GM21786 (cell line): Measurements from ENCODE around the gene EPB41L4A.

ENCODE experiments used
- ATAC-seq: cut with Tn5 transposase; IDR thresholded peaks from one replicate; pipeline ENCODE4 v1.9.1; 2021; ENCODE audit not compliant: unreplicated experiment

The EPB41L4A gene

GRCh38 chr5:112316006-112316405, 103.1 kb downstream of the EPB41L4A start:
- ATAC-seq: no peak

- no peak for ATAC-seq
These were observed 106.5 kb downstream of the EPB41L4A start for GRCh38 chr5:112312295-112313275.

GRCh38 chr5:112310746-112311145, 108.3 kb downstream of the EPB41L4A start:
- no peak for ATAC-seq

GRCh38 chr5:112308608-112309007, 110.5 kb downstream of the EPB41L4A start:
- ATAC-seq: no peak

DNA sequence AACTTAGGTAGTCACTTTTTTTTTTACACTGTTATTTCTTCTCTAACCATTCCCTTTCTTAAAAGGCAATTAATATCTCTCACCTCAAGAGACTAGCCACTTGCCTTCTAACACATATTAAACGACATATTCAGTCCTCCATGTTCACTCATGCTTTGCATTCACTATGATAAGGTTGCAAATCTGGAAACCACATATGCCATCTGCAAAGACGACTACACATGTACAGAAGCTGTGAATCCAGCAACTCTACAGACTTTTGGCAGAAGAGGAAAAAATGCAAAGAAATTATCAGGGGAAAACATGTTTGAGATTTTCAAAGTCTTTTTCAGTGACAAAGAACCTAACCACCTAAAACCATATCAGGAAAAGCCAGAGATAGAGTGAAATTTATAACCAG, 112.1 kb downstream of the EPB41L4A start:
- no peak for ATAC-seq

- ATAC-seq: no peak
These were observed 114.3 kb downstream of the EPB41L4A start for GRCh38 chr5:112304743-112305142.

DNA sequence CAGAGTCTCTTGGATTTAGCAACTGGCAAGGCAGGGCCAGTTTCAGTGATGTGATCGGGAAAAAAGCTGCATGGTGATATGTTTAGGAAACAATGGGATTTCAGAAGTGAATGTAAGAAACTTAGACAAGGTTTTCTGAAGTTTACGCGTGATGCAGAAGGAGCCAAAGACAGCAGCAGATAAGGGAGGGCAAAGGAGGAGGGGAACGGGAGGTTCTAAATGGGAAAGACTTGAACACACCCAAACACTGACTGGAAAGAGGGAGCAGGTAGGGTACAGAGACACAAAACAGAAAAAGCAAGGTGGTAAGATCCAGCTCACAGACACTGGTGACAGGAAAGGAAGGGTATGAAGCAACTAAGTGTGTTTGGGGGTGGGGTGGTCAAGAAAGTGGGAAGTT, 115.4 kb downstream of the EPB41L4A start:
- ATAC-seq: no peak

GRCh38 chr5:112294126-112294525, 125.0 kb downstream of the EPB41L4A start:
- ATAC-seq: no peak

DNA sequence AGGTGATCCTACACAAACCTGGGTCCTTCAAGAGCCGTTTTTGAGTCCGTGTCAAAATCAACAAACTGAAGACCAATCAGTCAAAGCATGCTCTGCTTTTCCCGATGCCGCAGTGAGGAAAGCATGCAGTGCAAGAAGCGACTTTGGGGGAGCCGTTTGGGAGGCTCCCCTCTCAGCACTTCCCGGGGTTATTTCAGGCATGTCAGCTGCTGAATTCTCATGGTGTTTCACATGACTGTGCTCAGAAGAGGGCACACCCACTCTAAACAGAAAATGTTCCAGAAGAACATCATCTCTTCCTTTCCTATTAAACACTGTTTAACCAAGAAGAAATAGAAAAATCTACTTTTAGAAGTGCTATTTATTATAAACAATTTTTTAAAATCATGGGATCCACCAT, 125.5 kb downstream of the EPB41L4A start:
- no peak for ATAC-seq

DNA sequence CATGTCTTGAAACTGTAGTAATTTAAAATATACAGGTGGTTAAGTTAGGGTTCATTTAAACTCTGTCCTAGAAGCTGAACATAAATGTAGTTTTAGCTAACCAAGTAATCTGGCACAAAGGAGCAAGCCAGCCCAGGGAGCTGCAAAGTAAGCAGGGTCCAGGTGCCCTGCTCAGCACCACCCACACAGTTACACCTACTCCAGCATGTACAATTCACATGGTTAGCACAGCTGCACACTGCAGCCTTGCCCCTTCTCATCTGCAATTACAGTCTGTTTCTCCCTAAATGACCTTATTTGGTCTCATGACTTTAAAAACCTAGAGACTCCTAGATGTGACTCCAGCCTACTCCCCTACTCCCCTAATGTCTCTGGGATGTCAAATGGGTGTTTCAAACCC, 128.4 kb downstream of the EPB41L4A start:
- no peak for ATAC-seq

GRCh38 chr5:112289465-112289864, 129.6 kb downstream of the EPB41L4A start:
- no peak for ATAC-seq

DNA sequence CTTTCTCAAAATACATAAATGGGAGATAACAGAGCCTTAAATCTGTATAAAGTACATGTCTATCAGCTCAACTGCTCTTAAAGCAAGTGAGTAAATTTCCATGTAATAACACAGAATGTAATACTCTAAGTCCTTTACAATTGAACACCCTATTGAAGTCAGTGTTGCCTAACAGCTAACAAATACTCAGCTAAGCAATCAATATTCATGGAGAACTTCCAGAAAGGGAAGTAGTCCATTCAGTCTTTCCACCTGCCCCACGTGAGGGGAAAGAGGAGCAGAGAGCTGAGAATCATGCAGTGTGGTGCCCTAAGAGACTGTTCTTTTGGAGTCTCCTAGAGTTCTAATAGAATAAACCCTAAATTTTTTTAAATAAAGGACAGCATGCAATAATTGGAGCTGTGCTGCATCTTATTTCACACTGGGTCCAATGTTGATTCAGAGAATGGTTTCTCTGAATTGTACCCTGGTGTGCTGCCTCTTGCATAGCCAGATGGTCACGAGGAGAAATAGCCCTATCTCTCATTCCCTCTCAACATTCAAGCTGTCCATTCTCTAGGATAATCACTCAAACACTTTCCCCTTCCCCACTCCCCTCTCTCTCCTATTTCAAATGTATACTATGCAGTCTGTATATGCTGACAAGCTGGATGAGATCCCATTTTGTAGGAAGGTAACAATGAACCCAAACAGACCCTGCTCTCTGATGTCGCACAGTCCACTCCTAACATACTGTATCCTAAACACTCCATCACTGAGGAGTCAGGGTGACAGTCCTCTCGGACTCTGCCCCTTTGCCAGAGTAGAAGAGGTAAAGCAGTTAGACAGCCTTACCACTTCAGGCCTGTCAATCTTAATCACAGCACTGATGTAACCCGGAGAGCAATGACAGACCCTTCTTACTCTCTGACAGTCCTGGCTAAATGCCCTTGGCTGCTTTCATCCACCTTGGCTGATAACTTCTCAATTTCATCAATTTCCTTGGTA, 134.8 kb downstream of the EPB41L4A start:
- ATAC-seq: no peak

DNA sequence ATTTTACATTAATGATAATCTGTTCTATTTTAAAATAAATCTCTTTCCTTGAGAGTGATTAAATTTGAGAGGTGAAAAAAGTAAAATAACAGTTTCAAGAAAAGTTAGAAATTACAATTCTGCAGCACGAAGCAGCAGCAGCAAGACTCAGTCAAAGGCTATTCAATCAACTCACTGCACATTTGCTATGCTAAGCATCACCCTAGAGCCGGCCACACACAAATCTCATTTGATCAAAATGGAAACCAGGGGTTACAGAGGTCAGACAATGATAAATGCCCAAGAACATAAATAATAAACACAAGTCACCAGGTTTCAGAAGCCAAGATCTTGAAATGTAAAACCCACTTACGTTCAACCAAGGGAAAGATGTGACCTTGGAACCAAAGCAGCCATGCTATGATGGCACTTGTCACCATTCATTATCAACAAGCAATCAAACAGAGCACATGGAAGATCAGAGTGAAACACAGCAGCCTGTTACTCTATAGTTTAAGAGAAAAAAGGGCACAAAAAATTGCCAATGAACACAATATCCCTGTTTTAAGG, 136.0 kb downstream of the EPB41L4A start:
- no peak for ATAC-seq

DNA sequence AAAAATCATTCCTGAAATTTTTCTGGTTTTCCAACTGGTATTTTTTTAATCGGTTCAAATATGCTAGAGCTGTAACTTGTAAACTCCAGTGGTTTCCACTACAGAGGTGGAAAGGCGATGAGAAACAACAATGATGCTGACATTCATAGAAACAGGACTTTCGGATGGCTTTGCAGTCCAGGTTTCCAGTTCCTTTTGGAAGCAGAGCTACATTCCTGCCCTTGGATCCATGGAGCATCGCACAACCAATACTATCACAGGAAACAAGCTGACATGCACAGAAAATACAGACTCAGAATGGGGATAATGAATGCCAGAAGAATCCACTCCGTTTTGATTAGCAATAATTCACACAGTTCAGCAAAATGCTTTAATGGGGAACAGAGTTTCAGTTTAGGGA, 140.0 kb downstream of the EPB41L4A start:
- ATAC-seq: no peak

- ATAC-seq: no peak
These were observed 142.1 kb downstream of the EPB41L4A start for GRCh38 chr5:112276991-112277390.

- ATAC-seq: no peak
These were observed 143.4 kb downstream of the EPB41L4A start for GRCh38 chr5:112275671-112276070.

DNA sequence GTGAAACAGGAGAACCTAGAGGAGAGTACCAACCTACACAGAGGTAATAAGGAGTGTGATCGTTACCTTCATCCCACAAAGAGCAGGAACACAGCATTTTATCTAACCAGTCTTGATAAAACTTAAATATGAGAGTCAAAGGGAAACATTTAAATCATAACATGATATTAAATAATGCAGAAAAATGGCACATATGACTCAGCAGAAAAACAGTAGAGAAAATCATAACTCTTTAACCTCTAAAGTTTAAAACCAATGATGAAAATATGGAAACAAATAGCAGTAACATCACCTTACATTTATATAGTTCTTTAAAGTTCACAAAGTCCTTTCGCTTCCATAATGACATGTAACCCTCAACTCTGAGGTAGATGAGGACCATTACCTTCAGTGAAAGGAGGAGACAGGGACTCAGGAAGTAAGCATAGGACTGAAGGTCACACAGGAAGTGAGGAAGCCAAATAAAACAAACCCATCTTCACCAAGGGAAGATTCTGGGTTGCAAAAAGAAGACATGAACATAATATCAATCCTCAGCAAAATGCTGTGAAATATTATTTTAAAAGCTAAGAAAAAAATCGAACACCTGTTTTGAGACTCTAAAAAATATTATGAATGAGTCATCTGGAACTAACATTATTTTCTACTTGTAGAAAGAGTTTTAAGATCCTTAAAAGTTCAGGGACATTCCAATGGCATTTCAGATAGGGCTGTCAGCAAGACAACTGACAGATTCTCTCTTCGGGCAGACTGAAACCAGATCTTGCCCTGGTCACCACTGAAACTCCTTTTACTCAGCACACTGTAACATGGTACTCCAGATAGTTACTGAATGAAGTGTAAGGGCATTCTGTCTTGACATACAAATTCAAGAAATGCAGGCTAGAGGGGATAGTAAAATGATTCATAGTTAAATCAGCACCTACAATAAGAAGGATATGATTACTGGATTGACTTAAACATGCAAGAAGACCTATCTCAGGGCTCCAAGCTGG, 148.5 kb downstream of the EPB41L4A start:
- ATAC-seq: peak; percentile 70

GRCh38 chr5:112267231-112267630, 151.8 kb downstream of the EPB41L4A start:
- ATAC-seq: no peak

DNA sequence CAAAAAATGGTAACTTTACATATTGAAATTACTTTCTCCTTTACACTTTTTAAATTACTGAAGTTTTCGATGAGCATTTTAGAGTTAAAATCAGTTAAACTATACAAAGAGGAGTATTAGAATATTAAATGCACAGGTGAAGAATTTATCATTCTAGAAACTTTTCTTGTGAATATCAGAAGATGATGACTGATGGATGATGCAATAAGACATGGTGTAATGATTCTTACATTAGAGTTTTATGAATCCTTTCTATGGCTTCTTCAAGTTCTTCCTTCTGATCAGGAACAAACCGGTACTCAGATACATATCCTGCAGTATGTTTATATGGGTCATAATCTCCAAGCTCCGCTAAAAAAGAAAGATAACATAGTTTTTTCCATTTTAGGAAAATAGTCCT, 154.4 kb downstream of the EPB41L4A start:
- ATAC-seq: no peak

- no peak for ATAC-seq
These were observed 154.9 kb downstream of the EPB41L4A start for GRCh38 chr5:112264151-112264550.
